Limb (tissue), 2 donors: Measurements from ENCODE around the gene TXNIP.
A peak's percentile ranks its signal among the peaks of the same experiment; 100 is the strongest.

Source experiments
- DNase-seq, 2 donors: peaks; one replicate each; pipeline ENCODE4 v3.0.0-alpha.2; 2016; ENCODE audit errors: extremely low spot score in 2 of 2

Gene TXNIP

DNA sequence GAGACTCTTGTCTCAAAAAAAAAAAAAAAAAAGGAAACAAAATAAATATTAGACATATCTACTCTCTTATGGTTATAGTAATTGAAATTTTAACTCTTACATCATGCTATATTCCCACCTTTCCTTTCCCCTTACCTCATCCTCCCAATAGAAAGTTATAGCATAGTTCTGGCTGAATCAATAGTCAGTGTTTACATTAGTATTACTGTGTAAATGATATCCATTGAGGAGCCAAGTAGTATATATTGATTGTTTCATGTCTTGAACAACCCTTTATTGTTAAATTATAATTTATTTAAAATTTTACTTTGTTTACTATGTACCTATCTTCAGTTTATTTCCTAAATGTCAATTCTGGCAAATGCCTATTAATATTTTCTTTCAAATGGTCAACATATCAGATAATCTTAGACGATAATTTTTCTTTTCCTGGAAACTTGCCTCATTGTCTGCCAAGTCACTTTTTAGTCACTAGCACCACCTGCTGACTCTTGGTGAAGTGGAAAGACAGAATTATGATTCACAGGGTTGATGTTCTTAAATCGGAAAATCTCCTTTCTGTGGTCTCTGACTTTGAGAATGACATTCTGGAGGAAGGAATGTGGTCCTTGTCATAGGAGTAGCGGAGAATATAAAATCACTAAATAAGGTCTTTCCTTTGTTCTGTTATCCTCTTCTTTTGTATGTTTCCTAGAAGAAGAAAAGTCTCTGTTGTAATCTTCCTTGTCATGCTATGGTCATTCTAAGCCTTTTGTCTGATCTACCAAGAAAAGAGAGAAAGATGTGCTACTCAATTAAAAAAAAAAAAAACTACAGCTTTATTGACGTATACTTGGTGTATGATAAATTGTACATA is 16.6 kb upstream of the TXNIP start:
- DNase-seq = peak; percentile 46 to 84

DNA sequence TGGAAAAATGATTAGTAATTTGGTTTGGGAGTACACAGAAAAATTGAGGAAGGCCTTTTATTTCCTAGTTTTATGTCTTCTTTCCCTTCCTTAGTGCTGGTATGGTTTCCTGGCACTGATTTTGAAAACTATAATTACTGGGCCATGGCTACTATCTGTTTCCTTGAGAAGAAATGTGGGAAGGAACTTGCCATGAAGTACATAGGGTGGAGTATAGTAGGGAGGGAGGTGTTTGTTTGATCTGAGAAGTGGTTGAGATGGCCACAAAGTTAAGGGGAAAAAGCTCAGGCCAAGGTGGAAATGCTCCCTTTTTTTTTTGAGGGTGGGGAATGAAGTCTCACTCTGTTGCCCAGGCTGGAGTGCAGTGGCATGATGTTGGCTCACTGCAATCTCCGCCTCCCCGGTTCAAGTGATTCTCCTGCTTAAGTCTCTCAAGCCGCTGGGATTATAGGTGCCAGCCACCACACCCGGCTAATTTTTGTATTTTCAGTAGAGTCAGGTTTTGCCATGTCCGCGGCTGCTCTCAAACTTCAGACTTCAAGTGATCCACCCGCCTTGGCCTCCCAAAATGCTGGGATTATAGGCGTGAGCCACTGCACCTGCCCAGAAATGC is 13.9 kb upstream of the TXNIP start:
- DNase-seq = no peak

DNA sequence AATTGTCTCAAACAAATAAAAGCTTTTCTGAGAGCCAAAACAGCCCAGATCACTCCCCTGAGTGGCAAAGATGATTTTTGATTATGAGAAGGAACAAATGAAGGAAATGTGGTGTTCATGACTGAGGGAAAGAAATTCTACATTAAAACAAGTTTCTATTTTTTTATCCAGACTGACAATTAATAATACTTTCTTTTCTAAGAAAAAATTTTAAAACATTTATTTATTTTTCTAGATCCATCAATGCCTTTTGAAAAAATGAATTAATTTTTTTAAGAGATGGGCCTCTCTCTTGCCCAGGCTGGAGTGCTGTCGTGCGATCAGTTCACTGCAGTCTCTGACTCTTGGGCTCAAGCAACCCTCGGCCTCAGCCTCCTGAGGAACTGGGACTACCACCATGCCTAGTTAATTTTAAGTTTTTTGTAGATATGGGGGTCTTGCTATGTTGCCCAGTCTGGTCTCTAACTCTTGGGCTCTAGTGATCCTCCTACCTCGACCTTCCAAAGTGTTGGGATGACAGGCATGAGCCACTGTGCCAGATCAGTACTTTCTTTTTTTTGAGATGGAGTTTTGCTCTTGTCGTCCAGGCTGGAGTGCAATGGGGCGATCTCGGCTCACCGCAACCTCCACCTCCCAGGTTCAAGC is 11.2 kb upstream of the TXNIP start:
- no peak for DNase-seq

DNA sequence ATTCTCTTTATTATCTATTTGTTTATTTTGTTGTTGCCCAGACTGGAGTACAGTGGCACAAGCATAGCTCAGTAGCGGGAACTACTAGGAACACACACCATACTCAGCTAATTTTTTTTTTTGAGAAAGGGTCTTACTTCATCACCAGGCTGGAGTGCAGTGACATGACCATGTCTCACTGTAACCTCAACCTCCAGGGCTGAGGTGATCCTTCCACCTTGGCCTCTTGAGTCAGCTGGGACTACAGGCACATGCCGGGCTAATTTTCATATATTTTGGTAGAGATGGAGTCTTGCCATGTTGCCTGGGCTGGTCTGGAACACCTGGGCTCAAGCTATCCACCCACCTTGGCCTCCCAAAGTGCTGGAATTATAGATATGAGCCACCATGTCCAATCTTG is 5.3 kb upstream of the TXNIP start:
- DNase-seq = no peak

DNA sequence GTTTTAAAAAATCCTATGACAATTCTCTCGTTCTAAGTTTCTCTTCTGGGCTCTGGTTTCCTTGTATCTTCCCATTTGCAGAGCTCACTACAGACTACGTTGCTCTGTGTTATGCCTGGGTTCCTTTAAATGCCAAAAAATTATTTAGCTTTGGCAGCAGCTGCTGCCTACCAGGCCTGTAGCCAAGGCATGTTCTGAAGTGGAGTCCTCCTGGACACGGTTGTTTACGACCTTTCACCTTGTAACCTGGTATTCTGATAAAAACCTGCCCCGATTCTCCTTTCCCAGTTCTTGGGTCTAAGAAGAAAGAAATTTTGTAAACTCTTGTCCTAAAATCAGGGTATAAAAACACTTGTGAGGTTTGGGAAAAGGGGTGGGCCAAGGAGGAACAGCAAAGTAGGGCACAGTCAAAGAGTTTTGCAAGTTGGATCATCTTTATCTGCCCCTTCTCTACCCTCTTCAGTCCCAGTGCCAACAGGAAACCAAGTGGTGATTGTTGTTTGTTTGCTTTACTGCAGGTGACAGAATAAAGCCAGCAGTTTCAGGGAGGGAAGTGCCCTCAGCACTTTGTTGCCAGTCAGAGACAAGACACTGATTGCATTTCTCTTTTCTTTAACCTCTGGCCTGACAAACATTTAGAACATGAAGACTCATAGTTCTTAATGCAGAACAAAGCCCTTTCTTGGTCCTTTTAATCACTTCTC is 3.1 kb upstream of the TXNIP start:
- no peak for DNase-seq

DNA sequence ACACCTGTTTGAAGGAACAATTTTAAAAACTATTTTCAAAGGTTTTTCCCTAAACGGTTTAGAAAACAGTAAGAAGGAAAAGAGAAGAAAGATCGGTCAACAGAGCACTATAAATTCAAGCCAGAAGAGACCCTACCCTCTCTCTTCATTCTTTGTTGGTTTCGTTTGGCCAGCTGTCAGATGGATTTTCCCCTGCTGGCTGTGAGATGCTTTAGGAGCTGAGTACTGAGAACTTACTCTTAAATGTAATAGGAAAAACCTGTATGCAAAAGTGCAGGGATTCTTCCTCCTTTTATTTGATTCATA is 1.3 kb upstream of the TXNIP start:
- DNase-seq = no peak

DNA sequence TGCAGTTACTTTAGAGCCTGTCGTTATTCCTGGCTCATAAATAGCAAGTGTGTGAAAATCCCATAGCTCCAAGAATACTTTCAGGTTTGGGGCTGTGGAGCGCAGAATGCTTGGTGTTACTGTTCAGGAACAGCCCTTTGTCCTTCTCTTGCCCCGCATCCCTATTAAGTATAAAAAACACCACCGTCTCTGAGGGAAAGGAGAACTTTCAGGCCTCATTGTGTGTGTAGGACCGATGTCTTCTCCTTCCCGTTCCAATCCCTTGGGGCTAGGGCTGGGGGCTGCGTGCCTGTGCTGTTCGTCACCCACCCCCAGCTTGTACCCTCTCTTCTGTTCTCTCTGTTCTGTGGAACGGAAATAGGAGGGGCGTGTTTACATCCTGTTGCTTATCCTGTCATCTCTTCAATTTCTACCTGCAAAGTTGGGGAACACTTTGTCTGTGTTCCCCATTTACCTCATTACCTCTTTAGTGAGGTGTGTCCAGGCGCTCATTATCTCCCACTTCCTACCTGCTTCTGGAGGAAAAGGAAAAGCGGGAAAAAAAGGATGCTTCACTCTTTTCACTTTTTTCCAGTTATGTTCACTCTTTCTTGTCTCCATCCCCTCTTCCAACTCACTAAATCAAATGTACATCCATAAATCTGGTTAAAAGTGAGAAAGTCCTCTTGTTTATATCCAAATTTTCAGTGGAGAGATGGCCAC is 788 bp upstream of the TXNIP start:
- peak in 1 of 2 donors; percentile 44 for DNase-seq

DNA sequence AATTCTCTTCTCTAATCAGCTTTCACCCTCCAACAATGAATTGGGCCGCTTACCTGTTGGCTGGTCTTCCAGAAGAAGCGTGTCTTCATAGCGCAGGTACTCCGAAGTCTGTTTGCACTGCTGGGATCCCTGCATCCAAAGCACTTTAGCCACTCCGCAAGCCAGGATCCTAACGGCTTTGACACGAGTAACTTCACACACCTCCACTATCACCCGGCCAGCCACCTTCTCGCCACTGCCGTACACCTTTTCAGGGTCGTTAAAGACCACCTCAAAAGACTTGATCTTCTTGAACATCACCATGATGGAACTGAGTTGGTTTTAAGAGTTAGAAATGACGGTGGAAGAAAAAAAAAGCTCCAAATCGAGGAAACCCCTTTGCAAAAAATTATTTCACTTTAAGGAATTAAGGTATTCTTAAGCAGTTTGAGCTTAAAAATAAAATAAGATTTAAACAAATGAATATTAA is 381 bp downstream of the TXNIP start:
- no peak for DNase-seq

DNA sequence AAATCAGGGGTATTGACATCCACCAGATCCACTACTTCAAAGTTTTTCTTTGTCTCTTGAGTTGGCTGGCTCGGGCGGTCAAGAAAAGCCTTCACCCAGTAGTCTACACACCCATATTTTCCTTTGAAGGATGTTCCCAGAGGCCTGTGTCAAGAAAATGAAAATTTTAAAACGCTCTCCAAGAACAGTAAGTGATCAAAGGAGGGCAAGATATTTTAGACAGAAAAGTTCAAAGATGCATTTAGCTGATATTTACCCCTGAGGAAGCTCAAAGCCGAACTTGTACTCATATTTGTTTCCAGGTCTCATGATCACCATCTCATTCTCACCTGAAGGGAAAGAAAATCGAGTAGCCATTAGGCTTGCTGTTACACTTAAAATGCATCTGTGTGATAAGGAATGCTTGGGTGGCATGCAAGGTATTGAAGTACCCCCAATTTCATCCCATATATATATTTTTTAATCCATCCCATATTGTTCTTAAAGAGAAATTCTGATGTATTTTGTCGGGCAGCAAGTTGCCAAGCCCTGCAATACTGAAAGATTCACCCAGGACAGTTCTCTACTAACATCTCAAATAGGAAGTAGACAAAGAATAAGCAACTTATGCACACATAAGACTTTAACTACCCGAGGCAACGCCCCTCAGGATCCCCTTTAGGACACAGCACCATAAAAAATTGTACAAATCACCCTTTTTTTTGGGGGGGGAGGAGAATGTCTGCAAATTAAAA is 1.1 kb downstream of the TXNIP start:
- no peak for DNase-seq

DNA sequence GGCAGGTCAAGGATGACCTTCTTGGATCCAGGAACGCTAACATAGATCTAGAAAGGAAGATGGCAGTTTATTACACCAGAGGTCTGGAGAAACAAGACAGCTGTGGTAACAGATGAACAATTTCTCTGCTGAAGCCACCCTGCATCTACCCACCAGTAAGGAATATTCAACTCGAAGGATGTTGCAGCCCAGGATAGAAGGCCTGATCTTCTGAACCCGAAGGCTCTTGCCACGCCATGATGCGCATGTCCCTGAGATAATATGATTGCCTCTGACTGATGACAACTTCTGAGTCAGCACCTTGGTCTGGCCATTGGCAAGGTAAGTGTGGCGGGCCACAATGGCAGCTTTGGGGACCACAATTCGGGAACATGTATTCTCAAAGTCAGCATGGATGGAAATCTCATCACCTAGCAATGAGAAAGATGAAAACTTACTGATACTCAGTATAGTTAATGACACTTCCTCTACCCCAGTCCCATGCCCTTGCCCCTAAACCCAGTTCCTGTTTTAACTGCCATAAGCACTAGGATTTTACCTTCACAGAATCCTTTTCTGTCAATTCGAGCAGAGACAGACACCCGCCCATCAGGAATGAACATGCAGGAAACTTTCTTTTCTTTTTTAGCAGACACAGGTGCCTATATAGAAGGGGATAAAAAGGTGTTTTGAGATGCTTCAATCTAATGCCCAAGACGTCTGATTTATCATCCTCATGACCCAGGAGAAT is 1.8 kb downstream of the TXNIP start:
- no peak for DNase-seq

DNA sequence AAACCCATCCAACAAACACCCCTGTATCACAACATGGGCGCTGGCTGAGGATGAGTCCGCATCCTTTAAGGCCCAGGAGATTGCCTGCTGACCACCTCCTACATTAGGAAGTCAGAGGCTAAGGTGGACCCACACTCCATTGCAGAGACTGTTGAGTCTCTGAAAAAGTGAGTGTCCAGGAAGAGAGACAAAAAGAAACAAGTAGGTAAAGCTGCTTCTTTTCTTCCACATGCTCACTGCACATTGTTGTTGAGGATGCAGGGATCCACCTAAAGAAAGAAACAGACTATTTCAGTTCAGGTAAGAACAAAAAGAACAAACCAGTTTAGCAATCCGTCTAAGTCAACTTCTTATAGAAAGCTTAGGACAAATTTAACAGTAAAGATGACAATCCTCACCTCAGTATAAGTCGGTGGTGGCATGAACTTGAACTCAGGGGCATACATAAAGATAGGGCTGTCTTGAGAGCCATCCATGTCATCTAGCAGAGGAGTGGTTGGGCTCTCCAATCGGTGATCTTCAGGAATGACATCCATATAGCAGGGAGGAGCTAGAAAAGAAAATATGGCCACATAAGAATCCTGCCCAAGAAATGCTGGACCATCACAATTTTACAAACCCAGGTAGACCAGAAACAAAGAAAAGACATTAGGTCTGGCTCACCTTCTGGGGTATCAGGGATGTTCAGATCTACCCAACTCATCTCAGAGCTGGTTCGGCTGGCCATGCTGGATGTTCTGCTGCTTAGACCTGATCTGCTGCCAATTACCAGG is 2.6 kb downstream of the TXNIP start:
- DNase-seq = no peak

DNA sequence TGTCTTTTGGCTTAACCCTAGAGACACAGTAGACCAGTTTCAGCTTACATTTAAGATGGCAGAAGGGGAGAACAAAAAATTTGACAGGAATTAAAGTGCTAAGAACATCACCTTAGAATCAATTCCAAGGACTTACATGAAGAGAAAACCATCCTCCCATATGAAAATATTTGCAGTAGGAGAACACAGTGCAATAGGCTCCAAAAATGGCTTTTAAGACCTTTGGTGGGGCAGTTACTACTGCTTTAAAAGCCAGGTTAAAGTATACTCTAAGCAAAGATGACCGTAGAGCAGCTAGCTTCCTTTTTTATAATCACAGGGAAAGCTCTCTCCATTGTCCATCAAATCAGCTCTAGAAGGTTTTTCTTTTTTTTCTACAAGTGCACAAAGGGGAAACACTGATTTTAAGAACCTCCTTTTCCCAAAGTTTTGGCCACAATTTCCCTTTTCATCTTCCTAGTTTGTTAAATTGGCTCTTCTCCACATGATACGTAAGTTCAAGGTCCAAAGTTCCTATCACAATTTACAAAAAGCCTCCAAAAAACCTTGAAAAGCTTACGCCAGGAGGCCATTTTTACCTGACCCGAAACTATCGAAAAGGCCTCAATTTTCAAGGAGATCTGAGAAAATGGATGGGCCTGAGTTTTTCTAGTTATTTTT is 3.3 kb downstream of the TXNIP start:
- no peak for DNase-seq

DNA sequence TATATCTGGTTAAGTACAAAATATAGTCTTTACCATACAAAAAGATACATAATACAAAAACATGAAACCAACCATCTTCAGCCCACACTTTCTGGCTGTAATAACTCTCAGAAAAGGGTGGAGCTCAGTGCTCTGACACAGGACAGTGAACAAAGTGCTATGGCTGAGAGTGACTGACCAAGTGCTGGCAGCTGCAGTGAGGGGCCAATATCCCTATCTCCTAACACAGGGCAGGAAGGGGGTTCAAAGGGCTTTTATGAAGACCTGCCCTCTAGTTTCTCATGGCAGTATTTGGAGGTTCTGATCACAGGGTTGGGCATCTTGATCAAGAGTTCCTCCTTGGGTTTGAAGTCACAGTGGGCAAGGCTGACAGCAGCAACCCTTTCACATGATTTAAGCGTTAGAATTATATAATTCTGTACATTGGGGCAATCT is 3.9 kb downstream of the TXNIP start:
- DNase-seq = no peak

DNA sequence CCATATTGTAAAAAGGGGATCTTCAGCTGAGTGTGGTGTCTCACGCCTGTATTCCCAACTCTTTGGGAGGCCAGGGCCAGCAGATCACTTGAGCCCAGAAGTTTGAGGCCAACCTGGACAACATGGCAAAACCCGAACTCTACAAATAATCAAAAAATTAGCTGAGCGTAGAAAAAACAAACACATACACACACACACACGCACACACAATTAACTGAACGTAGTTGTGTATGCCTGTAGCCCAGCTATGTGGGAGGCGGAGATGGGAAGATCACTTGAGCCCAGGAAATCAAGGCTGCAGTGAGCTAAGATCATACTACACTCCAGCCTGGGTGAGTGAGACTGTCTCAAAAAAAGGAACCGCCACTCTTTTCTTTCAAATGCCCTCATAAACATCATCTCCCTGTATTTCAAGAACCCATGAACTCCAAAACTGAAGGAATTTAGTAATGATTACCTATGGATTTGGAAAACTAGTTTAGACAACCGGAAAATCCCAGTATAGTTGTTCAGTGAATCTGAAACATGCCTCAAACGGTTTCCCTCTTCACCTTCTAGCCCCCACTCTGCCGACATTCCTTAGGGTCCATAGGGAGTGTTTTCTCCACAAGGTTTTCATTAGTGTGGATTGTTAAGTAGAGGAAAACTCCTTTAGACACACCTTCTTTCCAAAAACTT is 4.5 kb downstream of the TXNIP start:
- DNase-seq = no peak

DNA sequence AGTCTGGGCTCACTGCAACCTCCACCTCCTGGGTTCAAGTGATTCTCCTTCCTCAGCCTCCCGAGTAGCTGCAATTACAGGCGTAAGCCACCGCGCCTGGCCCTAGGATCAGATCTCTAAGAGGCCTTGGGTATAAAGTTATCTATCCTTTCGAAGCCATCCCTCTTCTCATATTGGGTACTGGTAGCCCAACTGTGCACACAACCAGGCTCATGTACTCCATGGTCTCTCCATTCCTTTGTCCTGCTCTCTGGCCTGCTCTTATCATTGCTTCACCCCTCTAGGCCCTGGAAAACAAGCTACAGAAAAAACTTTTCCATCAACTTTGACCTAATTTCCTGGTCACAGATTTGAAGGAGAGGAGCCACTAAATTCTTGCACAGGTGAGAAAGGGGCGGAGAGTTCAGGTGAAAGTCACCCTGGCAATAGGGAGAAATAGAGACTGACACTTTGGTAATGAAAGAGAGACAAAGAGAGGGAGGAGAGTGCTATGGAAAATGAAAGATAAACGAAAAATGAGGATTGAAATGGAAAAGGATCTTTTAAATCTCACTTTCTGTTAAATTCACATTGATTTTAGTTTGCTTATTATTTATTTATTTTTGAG is 6.0 kb downstream of the TXNIP start:
- DNase-seq = no peak

DNA sequence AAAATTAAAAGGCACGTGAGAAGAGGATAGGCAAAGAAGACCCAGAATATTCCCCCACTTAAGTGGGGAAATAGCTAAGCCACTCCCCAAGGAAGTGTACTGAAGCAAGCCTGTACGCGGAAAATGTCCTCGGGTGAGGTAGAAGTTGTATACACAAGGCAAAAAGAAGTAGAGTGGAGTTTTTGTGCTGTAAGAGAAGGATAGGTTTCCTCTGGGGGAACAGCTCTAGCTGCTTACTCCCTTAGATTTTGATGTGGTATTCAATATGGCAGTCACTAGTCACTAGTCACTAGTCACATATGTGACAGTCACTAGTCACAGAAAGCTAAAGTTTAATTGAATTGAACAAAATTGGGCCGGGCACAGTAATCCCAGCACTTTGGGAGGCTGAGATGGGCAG is 7.6 kb downstream of the TXNIP start:
- DNase-seq = no peak

DNA sequence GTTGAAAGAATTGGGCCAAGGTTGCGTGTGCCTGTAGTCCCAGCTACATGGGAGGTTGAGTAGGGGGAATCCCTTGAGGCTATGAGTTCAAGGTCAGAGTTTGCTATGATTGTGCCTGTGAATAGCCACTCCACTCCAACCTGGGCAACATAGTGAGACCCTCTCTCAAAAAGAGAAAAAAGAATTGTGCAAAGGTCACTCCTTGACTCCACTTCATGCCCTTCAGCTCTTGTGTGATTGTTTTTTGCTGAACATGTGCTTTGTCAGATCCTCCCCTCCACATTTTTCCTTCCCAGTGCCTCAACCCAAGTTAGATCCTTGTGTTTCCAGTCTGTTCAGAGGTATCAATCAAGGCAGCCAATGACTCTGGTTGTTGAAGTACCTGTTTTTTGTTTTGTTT is 8.5 kb downstream of the TXNIP start:
- DNase-seq = no peak

DNA sequence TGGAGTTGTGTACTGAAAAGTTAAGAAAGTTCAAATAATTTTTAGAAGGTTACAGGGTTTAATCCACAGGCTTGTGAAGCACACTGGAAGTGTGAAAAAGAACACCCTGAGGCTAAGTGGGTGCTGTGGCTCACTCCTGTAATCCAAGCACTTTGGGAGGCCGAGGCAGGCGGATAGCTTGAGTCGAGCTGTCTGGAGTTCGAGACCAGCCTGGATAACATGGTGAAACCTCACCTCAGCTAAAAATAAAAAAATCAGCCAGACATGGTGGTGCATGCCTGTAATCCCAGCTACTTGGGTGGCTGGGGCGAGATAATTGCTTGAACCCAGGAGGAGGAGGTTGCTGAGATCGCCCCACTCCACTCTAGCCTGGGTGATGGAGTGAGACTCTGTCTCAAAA is 9.8 kb downstream of the TXNIP start:
- no peak for DNase-seq
